Large intestine (tissue), 3 donors: ENCODE measurements around the gene FMNL3. TPM values are rescaled to one million over a fixed set of nuclear protein-coding genes. Genes with fewer than 3 reads are reported as not detected.

Experiments used
- DNase-seq, 2 donors: peaks; one replicate each; pipeline versions ENCODE4 v3.0.0 to v3.0.0-alpha.2; 2013
- H3K27ac ChIP-seq: one replicate; pipeline ENCODE4 v1.5.1; 2013; ENCODE audit warnings: low read length
- H3K27me3 ChIP-seq: 2 replicates; pipeline ENCODE4 v1.6.1; 2013; ENCODE audit warnings: low read length; ENCODE audit not compliant: control insufficient read depth, insufficient read depth
- H3K36me3 ChIP-seq: 2 replicates; pipeline ENCODE4 v1.6.1; 2013; ENCODE audit warnings: low read length; ENCODE audit not compliant: control insufficient read depth, insufficient read depth
- H3K4me1 ChIP-seq: one replicate; pipeline ENCODE4 v1.6.1; 2013; ENCODE audit warnings: low read length; ENCODE audit not compliant: control insufficient read depth, insufficient read depth
- H3K4me3 ChIP-seq: one replicate; pipeline ENCODE4 v1.5.1; 2013; ENCODE audit warnings: low read length
- H3K9me3 ChIP-seq: one replicate; pipeline ENCODE4 v1.6.1; 2013; ENCODE audit warnings: mild to moderate bottlenecking, low read depth, low read length, moderate library complexity; ENCODE audit not compliant: control insufficient read depth
- WGBS: methylation state at CpG from one replicate; pipeline ENCODE4 v1.1.5; 2013; ENCODE audit warnings: low lambda C conversion rate; ENCODE audit not compliant: insufficient coverage; 5-methylcytosine and 5-hydroxymethylcytosine counted together
- polyA plus RNA-seq: library from polyadenylated mRNA; unstranded; fragments of 120-200 nt; gene quantifications from one replicate; pipeline ENCODE4 v1.2.1, GENCODE V29; 2013

FMNL3 gene
- polyA plus RNA-seq, 1 donor = 10.2 TPM

DNA sequence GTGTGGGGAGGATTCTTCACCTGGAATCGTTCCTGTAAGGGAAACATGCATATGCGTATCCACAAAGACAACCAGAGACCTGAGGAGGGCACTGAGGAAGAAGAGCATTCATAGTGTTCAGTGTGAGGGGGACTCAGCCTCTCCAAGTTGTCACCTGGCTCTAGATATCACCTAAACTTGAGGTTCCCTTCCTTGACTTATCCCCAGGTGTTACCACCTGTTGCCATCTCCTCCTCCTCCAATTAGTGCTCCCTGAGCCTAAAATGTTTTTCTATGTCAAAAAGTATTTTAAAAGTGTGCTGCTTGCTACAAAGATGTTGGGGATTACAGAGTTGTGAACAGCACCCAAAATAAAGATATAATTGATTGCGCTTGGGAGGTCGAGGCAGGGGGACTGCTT, 41.0 kb downstream of the FMNL3 start:
- Histone ChIP-seq H3K4me3 (no peak overlapping the region), H3K27me3 (peaks cover 2% of the 10 kb centered on the region), H3K4me1 (peaks cover 35% of the 10 kb centered on the region), H3K27ac (no peak overlapping the region), H3K9me3 (no peaks in the 10 kb centered on the region), H3K36me3 (no peaks in the 10 kb centered on the region)
- WGBS = 100% methylated on average over 1 of the region's 4 CpGs
- DNase-seq = no peak

DNA sequence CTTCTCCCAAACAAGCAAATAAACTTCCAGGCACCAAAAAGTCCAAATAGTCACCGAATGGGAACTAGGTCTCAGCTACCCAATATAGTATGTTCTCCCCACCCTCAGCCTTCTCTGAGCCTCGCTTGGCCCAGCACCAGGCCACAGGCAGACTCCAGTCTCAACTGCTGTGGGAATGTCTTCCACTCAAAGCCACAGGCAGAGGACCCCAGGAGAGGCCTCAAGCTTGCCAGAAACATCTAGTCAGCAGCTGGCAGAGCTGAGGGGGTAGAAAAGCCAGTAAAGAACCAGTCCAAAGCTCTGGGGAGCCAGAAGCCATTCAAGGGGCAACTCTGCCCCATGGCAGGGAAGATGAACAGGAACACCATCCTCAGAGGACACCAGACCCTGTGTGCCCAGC, 41.8 kb downstream of the FMNL3 start:
- no CpG with 5 or more reads among the region's 2 CpGs for WGBS
- peaks cover 35% of the 10 kb centered on the region for H3K4me1 ChIP-seq
- no peaks in the 10 kb centered on the region for H3K9me3 ChIP-seq
- H3K27me3 ChIP-seq = peaks cover 2% of the 10 kb centered on the region
- no peak for DNase-seq
- no peak overlapping the region for H3K4me3 ChIP-seq
- no peaks in the 10 kb centered on the region for H3K36me3 ChIP-seq
- H3K27ac ChIP-seq = no peak overlapping the region

DNA sequence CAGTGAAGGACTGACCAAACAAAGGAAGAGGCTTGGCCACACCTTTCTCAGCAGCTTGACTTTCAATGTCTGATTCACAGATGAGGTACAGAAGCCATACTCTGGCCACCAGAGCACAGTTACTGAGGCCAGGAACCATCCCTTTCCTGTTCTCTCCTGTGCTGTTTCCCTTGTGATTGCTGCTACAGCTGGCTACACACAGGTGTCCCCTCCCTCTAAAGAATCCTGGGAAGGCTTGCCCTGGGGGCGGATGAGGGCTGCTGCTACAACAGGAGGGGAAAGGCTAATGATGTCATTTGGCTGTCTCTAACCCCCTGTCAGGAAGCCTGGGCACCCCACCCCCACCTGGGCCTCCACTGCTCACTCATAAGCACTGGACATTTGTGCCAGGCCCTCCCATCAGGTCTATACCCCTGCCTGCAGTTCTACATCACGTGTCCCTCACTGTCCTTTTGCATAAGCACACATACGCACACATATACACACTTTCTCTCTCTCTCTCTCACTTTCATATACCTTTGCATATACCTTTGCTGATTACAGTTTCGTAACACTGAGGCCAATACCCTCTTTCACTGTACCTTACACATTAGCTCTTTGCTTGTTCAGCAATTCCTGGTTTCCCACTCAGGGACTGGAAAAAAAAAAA, 42.5 kb downstream of the FMNL3 start:
- Histone ChIP-seq H3K36me3 (no peaks in the 10 kb centered on the region), H3K27ac (no peak overlapping the region), H3K27me3 (peaks cover 2% of the 10 kb centered on the region), H3K4me1 (peaks cover 35% of the 10 kb centered on the region), H3K4me3 (no peak overlapping the region), H3K9me3 (no peaks in the 10 kb centered on the region)
- 60% methylated on average over 1 of the region's 4 CpGs for WGBS
- peak; percentile 64 to 86 for DNase-seq

DNA sequence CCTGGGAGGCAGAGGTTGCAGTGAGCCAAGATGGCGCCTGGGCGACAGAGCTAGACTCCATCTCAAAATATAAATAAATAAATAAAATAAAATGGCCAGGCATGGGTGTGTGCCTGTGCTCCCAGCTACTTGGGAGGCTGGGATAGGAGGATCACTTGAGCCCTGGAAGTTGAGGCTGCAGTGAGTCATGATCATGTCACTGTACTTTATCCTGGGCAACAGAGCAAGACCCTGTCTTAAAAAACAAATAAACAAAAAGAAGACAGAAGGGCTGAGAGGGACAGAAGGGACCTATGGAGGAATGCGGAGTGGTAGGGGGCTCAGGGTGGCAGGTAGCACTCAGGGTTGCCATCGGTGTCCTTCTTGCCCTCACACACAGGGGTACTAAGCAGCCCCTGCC, 43.0 kb downstream of the FMNL3 start:
- Histone ChIP-seq H3K36me3 (no peaks in the 10 kb centered on the region), H3K4me1 (peaks cover 35% of the 10 kb centered on the region), H3K9me3 (no peaks in the 10 kb centered on the region), H3K27me3 (peaks cover 2% of the 10 kb centered on the region), H3K27ac (no peak overlapping the region), H3K4me3 (no peak overlapping the region)
- DNase-seq = no peak
- 100% methylated on average over 1 of the region's 4 CpGs for WGBS

GRCh38 chr12:49662998-49663843, 44.0 kb downstream of the FMNL3 start:
- H3K4me3 ChIP-seq = no peak overlapping the region
- no CpG with 5 or more reads among the region's 5 CpGs for WGBS

DNA sequence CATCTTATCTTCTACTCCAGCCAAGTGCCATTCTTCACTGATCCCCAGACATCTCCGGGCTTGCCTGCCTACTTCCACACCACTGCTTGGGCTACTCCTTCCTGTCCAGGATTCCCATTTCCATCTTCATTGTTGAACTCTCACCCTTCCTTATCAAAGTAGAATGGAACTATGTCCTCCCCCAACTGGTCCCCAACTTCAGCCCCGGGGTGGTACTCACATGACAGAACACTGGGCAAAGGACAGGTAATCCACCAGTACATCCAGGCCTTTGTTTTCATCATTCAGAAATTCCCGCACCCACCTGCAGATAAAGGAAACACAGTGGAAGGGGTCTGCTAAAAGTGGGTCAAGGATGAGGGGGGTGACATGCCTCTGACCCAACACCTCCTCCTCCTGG, 45.5 kb downstream of the FMNL3 start:
- H3K4me1 ChIP-seq = peaks cover 35% of the 10 kb centered on the region
- H3K4me3 ChIP-seq = no peak overlapping the region
- H3K9me3 ChIP-seq = no peaks in the 10 kb centered on the region
- peaks cover 4% of the 10 kb centered on the region for H3K36me3 ChIP-seq
- WGBS = 71% methylated on average over 1 of the region's 3 CpGs
- no peak overlapping the region for H3K27ac ChIP-seq
- H3K27me3 ChIP-seq = peaks cover 2% of the 10 kb centered on the region
- peak in 1 of 2 donors; percentile 52 for DNase-seq

More at GRCh38 chr12:49662998-49663843, 44.0 kb downstream of the FMNL3 start:
- H3K9me3 ChIP-seq = no peaks in the 10 kb centered on the region
- peak overlapping the region; percentile 70 for H3K27ac ChIP-seq
- DNase-seq = peak; percentile 53 to 62
- peaks cover 2% of the 10 kb centered on the region for H3K27me3 ChIP-seq
- H3K36me3 ChIP-seq = no peaks in the 10 kb centered on the region
- peaks cover 35% of the 10 kb centered on the region for H3K4me1 ChIP-seq

GRCh38 chr12:49661191-49661590, 46.0 kb downstream of the FMNL3 start:
- no peaks in the 10 kb centered on the region for H3K9me3 ChIP-seq
- WGBS = 83% methylated on average over 1 of the region's 3 CpGs
- H3K4me1 ChIP-seq = peaks cover 35% of the 10 kb centered on the region
- no peak overlapping the region for H3K27ac ChIP-seq
- H3K4me3 ChIP-seq = no peak overlapping the region
- peaks cover 2% of the 10 kb centered on the region for H3K27me3 ChIP-seq
- peaks cover 7% of the 10 kb centered on the region for H3K36me3 ChIP-seq
- DNase-seq = no peak

DNA sequence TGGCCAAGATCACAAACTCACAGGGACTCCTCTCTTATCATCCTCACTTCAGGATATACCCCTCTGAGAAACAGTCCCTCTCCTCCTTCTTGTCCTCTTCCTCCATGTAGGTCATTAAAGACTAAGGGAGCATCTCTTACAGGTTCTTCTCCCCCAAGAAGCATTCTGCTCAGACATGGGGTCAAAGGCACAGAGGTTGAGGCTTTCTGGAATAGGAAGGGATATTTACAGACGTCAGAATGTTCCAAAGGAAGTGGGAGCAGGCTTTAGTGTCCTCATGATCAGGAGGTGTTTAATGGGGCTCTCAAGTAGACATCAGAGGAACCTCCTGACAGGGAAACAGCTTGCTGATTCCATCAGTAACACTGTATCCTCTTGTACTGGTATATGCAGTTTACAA, 47.5 kb downstream of the FMNL3 start:
- Histone ChIP-seq H3K4me3 (no peak overlapping the region), H3K4me1 (peaks cover 25% of the 10 kb centered on the region), H3K27ac (no peak overlapping the region), H3K27me3 (peaks cover 2% of the 10 kb centered on the region), H3K9me3 (no peaks in the 10 kb centered on the region), H3K36me3 (peaks cover 11% of the 10 kb centered on the region)
- no peak for DNase-seq
- 100% methylated on average over 1 of the region's 1 CpG for WGBS

DNA sequence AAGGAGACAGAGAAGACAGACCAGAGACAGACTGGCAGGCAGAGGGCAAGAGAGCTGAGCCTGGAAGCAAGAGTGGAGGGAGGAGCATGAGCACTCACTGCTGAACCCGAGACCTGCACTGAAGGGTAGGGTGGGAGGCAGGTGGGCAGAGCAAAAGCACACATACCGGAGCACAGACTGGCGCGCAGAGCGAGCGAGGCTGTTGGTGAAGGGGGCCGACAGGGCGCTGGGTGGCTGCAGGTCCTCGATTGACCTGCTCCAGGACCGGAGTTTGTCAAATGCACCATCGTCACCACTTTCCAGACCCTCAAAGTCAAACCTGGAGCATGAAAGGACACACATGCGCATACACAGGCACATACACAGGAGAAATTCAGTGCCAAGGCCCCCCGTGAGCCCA, 48.9 kb downstream of the FMNL3 start:
- peaks cover 15% of the 10 kb centered on the region for H3K4me1 ChIP-seq
- H3K4me3 ChIP-seq = no peak overlapping the region
- no peak for DNase-seq
- H3K27me3 ChIP-seq = no peaks in the 10 kb centered on the region
- H3K27ac ChIP-seq = no peak overlapping the region
- H3K9me3 ChIP-seq = no peaks in the 10 kb centered on the region
- WGBS = 93% methylated on average over 3 of the region's 13 CpGs
- peaks cover 23% of the 10 kb centered on the region for H3K36me3 ChIP-seq

GRCh38 chr12:49655595-49656236, 51.5 kb downstream of the FMNL3 start:
- Histone ChIP-seq H3K9me3 (no peaks in the 10 kb centered on the region), H3K4me1 (no peaks in the 10 kb centered on the region), H3K27ac (no peak overlapping the region), H3K36me3 (peaks cover 36% of the 10 kb centered on the region), H3K4me3 (no peak overlapping the region), H3K27me3 (no peaks in the 10 kb centered on the region)
- no peak for DNase-seq
- WGBS = 100% methylated on average over 1 of the region's 2 CpGs
